GM12874 (cell line): ENCODE data around the gene VPS35.

Experiments used
- TF ChIP-seq, protein P1 (sequence below): IDR thresholded peaks from 2 replicates; pipeline ENCODE4 v1.5.1; 2011; ENCODE audit warnings: low read depth, mild to moderate bottlenecking, control low read depth, low read length, moderate library complexity; ENCODE audit not compliant: insufficient read depth

The VPS35 gene

DNA sequence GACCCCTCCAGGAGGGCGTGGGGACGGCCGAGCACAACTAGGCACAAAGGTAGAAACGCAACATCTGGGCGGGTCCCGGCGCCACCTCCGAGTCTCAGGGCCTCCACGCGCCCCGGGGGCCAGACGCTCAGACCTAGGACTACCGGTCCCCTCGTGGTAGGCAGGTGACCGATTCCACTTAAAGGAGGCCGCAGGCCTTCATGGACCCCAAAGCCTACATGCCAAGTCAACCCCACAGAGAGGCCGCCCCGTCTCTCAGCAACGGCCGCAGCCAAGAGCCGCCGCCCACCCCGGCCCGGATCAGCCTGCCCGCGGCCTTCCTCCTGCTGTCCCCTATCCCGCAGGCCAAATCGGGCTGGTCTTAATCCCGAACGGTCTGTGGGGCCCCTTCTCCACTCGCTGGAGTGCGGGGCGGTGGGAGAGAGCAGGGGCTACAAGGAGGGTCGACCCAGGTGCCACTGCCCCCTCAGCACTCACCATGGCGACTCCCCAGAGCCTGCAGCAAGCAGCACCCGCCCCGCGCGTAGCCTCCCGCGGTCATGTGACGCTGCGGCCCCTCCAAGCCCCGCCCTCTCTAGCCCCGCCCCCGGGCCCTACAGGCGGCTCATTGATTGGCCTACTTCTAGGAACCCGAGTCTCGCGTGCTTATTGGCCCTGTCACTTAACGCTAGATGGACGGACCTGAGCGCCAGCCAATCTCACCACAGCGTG lies at the start of gene VPS35:
Gene VPS35 (minus strand): TSS at position 525 of the 711 bp plus-strand sequence. CDS start 45 bp downstream, at position 480.
- TF ChIP-seq, protein P1, sequence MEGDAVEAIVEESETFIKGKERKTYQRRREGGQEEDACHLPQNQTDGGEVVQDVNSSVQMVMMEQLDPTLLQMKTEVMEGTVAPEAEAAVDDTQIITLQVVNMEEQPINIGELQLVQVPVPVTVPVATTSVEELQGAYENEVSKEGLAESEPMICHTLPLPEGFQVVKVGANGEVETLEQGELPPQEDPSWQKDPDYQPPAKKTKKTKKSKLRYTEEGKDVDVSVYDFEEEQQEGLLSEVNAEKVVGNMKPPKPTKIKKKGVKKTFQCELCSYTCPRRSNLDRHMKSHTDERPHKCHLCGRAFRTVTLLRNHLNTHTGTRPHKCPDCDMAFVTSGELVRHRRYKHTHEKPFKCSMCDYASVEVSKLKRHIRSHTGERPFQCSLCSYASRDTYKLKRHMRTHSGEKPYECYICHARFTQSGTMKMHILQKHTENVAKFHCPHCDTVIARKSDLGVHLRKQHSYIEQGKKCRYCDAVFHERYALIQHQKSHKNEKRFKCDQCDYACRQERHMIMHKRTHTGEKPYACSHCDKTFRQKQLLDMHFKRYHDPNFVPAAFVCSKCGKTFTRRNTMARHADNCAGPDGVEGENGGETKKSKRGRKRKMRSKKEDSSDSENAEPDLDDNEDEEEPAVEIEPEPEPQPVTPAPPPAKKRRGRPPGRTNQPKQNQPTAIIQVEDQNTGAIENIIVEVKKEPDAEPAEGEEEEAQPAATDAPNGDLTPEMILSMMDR = peak; percentile 46

DNA sequence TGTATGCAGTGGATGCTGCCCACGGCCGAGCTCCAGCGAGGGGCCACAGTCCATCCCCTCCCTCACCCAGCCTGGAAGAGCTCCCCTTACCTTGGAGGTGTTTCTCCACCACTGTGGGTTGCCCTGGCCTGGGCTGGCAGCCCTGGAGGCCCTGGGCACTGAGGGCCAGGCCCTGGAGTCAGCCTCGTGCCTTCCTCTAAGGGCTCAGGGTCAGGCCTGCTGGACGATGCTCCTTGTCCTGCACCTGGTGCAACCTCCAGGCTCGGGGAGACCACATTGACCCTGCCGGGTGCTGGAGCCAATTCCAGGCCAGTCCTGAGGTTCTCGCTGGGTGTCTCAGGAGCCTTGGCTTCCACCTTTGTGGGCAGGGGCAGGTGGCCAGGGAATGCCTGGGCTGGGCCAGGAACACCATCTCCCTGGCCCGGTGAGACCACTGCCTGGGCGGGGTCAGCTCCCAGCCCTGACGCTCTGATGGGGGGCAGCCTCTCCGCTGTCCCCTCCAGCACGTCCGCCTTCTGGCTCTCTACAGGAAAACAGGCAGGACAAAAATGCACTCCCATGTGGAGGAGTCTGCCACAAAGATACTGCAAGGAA lies 48.7 kb upstream of the VPS35 start:
- TF ChIP-seq, protein P1 = no peak

DNA sequence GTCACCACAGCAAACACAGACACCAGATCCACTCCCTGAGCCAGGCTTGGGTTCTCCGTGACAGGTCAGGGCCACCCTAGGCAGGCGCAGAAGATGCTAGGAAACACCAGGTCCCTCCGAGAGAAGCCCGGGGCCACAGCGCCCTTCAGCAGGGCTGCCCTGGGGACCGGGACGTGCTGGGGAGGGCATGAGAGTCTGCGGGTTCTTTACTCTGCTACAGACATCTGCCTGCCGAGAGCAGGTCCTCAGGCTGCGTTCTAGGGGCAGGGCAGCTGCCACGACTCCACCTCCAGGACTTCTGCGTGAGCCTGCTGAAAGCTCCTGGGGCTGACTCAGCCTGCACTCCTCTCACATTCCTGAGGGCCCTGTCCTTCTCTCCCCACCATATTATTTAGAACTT lies 47.7 kb upstream of the VPS35 start:
- TF ChIP-seq, protein P1 = no peak

DNA sequence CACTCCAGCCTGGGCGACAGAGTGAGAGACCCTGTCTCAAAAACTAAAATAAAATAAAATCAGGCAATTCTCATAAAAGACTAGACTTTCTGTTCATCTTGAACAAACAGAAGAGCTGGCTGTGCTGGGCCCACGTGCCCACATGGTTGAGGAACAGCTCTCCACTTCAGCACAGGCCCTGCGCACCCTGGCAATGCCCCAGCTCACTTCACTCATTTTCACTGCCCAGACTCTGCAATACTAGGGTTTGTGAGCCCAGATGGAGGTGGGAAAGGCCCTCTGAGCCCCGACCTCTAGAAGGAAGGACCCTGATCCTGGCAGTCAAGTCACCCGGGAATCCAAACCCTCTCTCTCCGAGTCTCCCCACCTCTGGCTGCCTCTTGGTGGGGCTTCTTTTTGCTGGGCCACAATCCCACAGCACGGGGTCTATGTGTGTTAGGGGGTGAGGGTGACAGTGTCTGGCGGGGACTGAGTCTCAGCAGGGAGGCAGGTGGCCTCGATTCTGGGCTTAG lies 44.4 kb upstream of the VPS35 start:
- TF ChIP-seq, protein P1 = no peak

DNA sequence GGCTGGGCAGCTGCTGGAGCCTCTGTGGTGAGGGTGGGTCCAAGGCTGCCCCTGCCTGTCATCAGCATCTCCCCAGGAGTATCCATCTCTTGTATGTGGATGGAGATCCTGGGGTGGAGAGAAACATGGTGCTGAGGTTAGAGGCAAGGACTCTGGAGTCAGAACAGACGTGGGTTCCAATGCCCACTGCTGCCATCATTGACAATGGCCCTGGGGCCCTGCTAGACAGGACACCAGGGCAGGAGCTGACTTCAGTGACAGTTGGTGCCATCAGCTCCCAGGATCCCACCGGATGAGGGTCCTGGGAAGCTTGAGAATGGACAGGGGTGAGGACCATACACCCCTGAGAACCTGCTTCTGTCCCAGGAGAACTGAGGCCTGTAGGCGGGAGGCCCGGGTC lies 43.6 kb upstream of the VPS35 start:
- TF ChIP-seq, protein P1 = no peak

DNA sequence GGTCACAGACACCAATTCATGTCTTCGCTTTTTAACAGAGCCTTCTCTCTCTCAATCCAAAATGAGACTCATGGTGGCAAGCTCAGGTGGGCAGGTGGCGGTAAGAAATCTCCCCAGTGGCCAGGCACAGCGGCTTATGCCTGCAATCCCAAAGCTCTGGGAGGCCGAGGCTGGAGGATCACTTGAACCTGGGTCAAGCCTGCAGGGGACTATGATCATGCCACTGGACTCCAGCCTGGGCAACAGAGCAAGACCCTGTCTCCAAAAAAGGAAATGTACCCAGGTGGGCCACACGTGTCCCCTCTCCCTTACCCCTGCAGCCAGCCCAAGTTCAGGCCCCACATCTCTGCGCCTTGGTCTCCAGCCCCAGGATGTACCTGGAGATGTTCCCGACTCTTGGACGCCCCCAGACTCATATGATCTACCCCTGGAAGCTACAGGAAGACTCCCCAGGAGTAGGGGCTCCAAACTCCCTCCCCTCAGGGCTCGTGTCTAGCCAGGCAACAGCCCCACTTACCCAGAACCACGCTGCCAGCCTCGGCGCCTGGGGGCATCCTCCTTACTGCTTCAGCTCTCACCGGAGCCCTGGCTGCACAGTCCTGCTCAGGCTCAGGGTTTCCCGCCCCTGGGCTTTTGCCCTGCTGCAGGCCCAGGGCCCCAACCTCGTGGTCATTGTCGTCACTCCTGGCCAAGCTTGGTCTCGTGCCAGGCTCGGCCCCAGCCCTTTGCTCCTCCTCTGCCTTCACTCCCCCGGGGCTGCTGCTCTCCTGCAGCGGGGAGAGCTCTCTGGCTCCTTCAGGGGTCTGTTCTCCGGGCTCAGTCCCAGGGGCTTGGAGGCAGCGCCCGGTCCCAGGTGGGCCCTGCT lies 42.9 kb upstream of the VPS35 start:
- TF ChIP-seq, protein P1 = no peak
